PFSK-1 (cell line): ENCODE measurements around the gene CYLD.

Experiments used
- FOXP2 ChIP-seq: optimal IDR thresholded peaks from 2 replicates; pipeline ENCODE3; 2011; ENCODE audit warnings: borderline replicate concordance, control low read depth, inconsistent platforms; ENCODE audit not compliant: insufficient read depth; ENCODE audit errors: extremely low read length, extremely low read depth
- POLR2AphosphoS5 ChIP-seq: IDR thresholded peaks from 2 replicates; pipeline ENCODE4 v1.6.1; 2012; ENCODE audit warnings: low read depth, mild to moderate bottlenecking, control low read depth, low read length, moderate library complexity
- SIN3A ChIP-seq: IDR thresholded peaks from 2 replicates; pipeline ENCODE4 v1.6.1; 2012; ENCODE audit warnings: mild to moderate bottlenecking, low read length, moderate library complexity, borderline replicate concordance; ENCODE audit not compliant: insufficient read depth
- TAF1 ChIP-seq: IDR thresholded peaks from 2 replicates; pipeline ENCODE4 v1.6.1; 2012; ENCODE audit warnings: low read length, control low read depth, borderline replicate concordance; ENCODE audit not compliant: insufficient read depth
- TF ChIP-seq, protein P1 (sequence below), 2 experiments: IDR thresholded peaks; 2 replicates each; pipeline versions ENCODE4 v1.6.1 to v1.8.0; 2011 to 2012; ENCODE audit warnings: low read depth in 2 of 2, low read length in 2 of 2, control low read depth in 1 of 2, inconsistent platforms in 1 of 2, mild to moderate bottlenecking in 1 of 2, moderate library complexity in 1 of 2; ENCODE audit not compliant: insufficient read depth in 1 of 2

GRCh38 chr16:50814052-50814451 is 72.2 kb downstream of the CYLD start:
- no peak for TF ChIP-seq POLR2AphosphoS5
- TF ChIP-seq, protein P1, sequence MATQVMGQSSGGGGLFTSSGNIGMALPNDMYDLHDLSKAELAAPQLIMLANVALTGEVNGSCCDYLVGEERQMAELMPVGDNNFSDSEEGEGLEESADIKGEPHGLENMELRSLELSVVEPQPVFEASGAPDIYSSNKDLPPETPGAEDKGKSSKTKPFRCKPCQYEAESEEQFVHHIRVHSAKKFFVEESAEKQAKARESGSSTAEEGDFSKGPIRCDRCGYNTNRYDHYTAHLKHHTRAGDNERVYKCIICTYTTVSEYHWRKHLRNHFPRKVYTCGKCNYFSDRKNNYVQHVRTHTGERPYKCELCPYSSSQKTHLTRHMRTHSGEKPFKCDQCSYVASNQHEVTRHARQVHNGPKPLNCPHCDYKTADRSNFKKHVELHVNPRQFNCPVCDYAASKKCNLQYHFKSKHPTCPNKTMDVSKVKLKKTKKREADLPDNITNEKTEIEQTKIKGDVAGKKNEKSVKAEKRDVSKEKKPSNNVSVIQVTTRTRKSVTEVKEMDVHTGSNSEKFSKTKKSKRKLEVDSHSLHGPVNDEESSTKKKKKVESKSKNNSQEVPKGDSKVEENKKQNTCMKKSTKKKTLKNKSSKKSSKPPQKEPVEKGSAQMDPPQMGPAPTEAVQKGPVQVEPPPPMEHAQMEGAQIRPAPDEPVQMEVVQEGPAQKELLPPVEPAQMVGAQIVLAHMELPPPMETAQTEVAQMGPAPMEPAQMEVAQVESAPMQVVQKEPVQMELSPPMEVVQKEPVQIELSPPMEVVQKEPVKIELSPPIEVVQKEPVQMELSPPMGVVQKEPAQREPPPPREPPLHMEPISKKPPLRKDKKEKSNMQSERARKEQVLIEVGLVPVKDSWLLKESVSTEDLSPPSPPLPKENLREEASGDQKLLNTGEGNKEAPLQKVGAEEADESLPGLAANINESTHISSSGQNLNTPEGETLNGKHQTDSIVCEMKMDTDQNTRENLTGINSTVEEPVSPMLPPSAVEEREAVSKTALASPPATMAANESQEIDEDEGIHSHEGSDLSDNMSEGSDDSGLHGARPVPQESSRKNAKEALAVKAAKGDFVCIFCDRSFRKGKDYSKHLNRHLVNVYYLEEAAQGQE (IDR thresholded peaks at IDR 0.05; ENCODE audit: insufficient read depth in 1 of 2, low read depth in 2 of 2, low read length in 2 of 2) = no peak
- TF ChIP-seq FOXP2 = no peak
- no peak for TF ChIP-seq TAF1
- TF ChIP-seq SIN3A = no peak
